HG03457 (cell line): ENCODE results near the gene AFAP1.
"Not testable (repeated sequence)": the region's sequence is repeated elsewhere in the genome, so short reads cannot be mapped to it uniquely, and the experiment has no call there.

Source experiments
- ATAC-seq: cut with Tn5 transposase; IDR thresholded peaks from one replicate; pipeline ENCODE4 v1.9.1; 2021; ENCODE audit warnings: moderate number of reproducible peaks; ENCODE audit not compliant: unreplicated experiment

Gene AFAP1

GRCh38 chr4:7924163-7924562 lies 15.5 kb downstream of the AFAP1 start:
- ATAC-seq, result no peak

- no peak for ATAC-seq
These were observed 17.2 kb downstream of the AFAP1 start for GRCh38 chr4:7922466-7922865.

GRCh38 chr4:7918981-7919380 lies 20.7 kb downstream of the AFAP1 start:
- ATAC-seq, result no peak

GRCh38 chr4:7918187-7918586 lies 21.5 kb downstream of the AFAP1 start:
- not testable (repeated sequence) for ATAC-seq

GRCh38 chr4:7917669-7918068 lies 22.0 kb downstream of the AFAP1 start:
- ATAC-seq, result no peak

GRCh38 chr4:7915875-7916242 lies 23.8 kb downstream of the AFAP1 start:
- no peak for ATAC-seq

- no peak for ATAC-seq
These were observed 26.8 kb downstream of the AFAP1 start for GRCh38 chr4:7912826-7913225.

GRCh38 chr4:7910952-7911578 lies 28.6 kb downstream of the AFAP1 start:
- ATAC-seq, result no peak

- ATAC-seq, result no peak
These were observed 29.3 kb downstream of the AFAP1 start for GRCh38 chr4:7910263-7910896.

- ATAC-seq, result no peak
These were observed 30.0 kb downstream of the AFAP1 start for GRCh38 chr4:7909463-7910262.

GRCh38 chr4:7908668-7909067 lies 31.0 kb downstream of the AFAP1 start:
- no peak for ATAC-seq

GRCh38 chr4:7907142-7907541 lies 32.5 kb downstream of the AFAP1 start:
- ATAC-seq, result no peak

GRCh38 chr4:7906171-7906701 lies 33.4 kb downstream of the AFAP1 start:
- ATAC-seq, result no peak

GRCh38 chr4:7904952-7905915 lies 34.4 kb downstream of the AFAP1 start:
- no peak for ATAC-seq

GRCh38 chr4:7903791-7904516 lies 35.7 kb downstream of the AFAP1 start:
- no peak for ATAC-seq

GRCh38 chr4:7902826-7903225 lies 36.8 kb downstream of the AFAP1 start:
- no peak for ATAC-seq

GRCh38 chr4:7902101-7902553 lies 37.5 kb downstream of the AFAP1 start:
- no peak for ATAC-seq

GRCh38 chr4:7901311-7901885 lies 38.3 kb downstream of the AFAP1 start:
- no peak for ATAC-seq

GRCh38 chr4:7900334-7900909 lies 39.2 kb downstream of the AFAP1 start:
- ATAC-seq, result no peak
